MM.1S (cell line): ENCODE results near the gene ARHGEF1.

Source experiments
- EZH2 ChIP-seq: fragments of 300-600 bp; sonication (generic); optimal IDR thresholded peaks from 2 replicates; pipeline ENCODE3; 2017; ENCODE audit warnings: low read depth, mild to moderate bottlenecking, antibody characterized with exemption, low read length, mixed read lengths
- EZH2phosphoT487 ChIP-seq: fragments of 300-600 bp; sonication (generic); IDR thresholded peaks from 2 replicates; pipeline ENCODE4 v1.6.1; 2018; ENCODE audit warnings: antibody characterized with exemption, low read length
- TF ChIP-seq, protein P1 (sequence below): fragments of 300-600 bp; sonication (generic); IDR thresholded peaks from 2 replicates; pipeline ENCODE4 v1.5.1; 2016; ENCODE audit warnings: antibody characterized with exemption, low read length, mixed read lengths

- TF ChIP-seq, protein P1, sequence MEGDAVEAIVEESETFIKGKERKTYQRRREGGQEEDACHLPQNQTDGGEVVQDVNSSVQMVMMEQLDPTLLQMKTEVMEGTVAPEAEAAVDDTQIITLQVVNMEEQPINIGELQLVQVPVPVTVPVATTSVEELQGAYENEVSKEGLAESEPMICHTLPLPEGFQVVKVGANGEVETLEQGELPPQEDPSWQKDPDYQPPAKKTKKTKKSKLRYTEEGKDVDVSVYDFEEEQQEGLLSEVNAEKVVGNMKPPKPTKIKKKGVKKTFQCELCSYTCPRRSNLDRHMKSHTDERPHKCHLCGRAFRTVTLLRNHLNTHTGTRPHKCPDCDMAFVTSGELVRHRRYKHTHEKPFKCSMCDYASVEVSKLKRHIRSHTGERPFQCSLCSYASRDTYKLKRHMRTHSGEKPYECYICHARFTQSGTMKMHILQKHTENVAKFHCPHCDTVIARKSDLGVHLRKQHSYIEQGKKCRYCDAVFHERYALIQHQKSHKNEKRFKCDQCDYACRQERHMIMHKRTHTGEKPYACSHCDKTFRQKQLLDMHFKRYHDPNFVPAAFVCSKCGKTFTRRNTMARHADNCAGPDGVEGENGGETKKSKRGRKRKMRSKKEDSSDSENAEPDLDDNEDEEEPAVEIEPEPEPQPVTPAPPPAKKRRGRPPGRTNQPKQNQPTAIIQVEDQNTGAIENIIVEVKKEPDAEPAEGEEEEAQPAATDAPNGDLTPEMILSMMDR = no peak
- TF ChIP-seq EZH2 (no peak), EZH2phosphoT487 (no peak)
These were observed 26.7 kb downstream of the ARHGEF1 start for GRCh38 chr19:41909706-41910105.
